A549 (cell line): ENCODE results near the gene MPC1.

ENCODE experiments used
- CEBPB ChIP-seq, 2 experiments: fragments of >200 bp in 1 of 2; sonication (Bioruptor Twin) in 1 of 2; formaldehyde crosslinking in 1 of 2; IDR thresholded peaks; 2 replicates each; pipeline ENCODE4 v1.6.1; 2012 to 2016
- EP300 ChIP-seq, 2 experiments: fragments of >200 bp; sonication (Bioruptor Twin); formaldehyde crosslinking; IDR thresholded peaks; 2 replicates in 1 of 2; 3 replicates in 1 of 2; pipeline ENCODE4 v1.6.1; 2016 to 2017
- FOXS1 ChIP-seq: fragments of 250-450 bp; sonication (Bioruptor Pico); IDR thresholded peaks from 2 replicates; pipeline ENCODE4 v1.5.0; 2020; ENCODE audit warnings: mild to moderate bottlenecking, moderate library complexity
- HDAC2 ChIP-seq: fragments of 200-600 bp; sonication (generic); IDR thresholded peaks from 2 replicates; pipeline ENCODE4 v1.6.1; 2016
- NFE2L2 ChIP-seq: fragments of 150-350 bp; conservative IDR thresholded peaks from 2 replicates; pipeline ENCODE4 v1.6.1; 2014; ENCODE audit warnings: low read length
- NR3C1 ChIP-seq: fragments of >200 bp; sonication (Bioruptor Twin); formaldehyde crosslinking; IDR thresholded peaks from 3 replicates; pipeline ENCODE4 v1.6.1; 2017
- POLR2A ChIP-seq: IDR thresholded peaks from 2 replicates; pipeline ENCODE4 v1.6.1; 2012; ENCODE audit warnings: mild to moderate bottlenecking, low read length
- RCOR1 ChIP-seq: fragments of 150-350 bp; IDR thresholded peaks from 2 replicates; pipeline ENCODE4 v1.6.1; 2014; ENCODE audit warnings: antibody characterized with exemption, low read length, low read depth
- SREBF2 ChIP-seq: fragments of 450-650 bp; IDR thresholded peaks from 2 replicates; pipeline ENCODE4 v1.6.1; 2014; ENCODE audit warnings: mild to moderate bottlenecking, moderate library complexity
- USF2 ChIP-seq: fragments of 450-650 bp; IDR thresholded peaks from 2 replicates; pipeline ENCODE4 v1.6.1; 2014; ENCODE audit warnings: antibody characterized with exemption
- TF ChIP-seq, protein P1 (sequence below): fragments of >200 bp; sonication (Bioruptor Twin); formaldehyde crosslinking; IDR thresholded peaks from 3 replicates; pipeline ENCODE4 v1.5.1; 2016

GRCh38 chr6:166365806-166366205 is 16.9 kb downstream of the MPC1 start:
- TF ChIP-seq SREBF2 (no peak), NR3C1 (no peak), CEBPB (IDR thresholded peaks at IDR 0.05) (no peak), EP300 (IDR thresholded peaks at IDR 0.05) (no peak), RCOR1 (no peak), POLR2A (no peak), NFE2L2 (no peak), HDAC2 (no peak), USF2 (no peak), FOXS1 (no peak)
- TF ChIP-seq, protein P1, sequence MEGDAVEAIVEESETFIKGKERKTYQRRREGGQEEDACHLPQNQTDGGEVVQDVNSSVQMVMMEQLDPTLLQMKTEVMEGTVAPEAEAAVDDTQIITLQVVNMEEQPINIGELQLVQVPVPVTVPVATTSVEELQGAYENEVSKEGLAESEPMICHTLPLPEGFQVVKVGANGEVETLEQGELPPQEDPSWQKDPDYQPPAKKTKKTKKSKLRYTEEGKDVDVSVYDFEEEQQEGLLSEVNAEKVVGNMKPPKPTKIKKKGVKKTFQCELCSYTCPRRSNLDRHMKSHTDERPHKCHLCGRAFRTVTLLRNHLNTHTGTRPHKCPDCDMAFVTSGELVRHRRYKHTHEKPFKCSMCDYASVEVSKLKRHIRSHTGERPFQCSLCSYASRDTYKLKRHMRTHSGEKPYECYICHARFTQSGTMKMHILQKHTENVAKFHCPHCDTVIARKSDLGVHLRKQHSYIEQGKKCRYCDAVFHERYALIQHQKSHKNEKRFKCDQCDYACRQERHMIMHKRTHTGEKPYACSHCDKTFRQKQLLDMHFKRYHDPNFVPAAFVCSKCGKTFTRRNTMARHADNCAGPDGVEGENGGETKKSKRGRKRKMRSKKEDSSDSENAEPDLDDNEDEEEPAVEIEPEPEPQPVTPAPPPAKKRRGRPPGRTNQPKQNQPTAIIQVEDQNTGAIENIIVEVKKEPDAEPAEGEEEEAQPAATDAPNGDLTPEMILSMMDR, result no peak
